Vagina (tissue), 2 donors: ENCODE data around the gene PRKRIP1.
"Not testable (repeated sequence)": the region's sequence is repeated elsewhere in the genome, so short reads cannot be mapped to it uniquely, and the experiment has no call there.

Experiments used
- POLR2A ChIP-seq, 2 donors: fragments of 450-650 bp; IDR thresholded peaks; one replicate each; pipeline ENCODE4 v1.6.1; 2017; ENCODE audit warnings: antibody characterized with exemption in 2 of 2, mild to moderate bottlenecking in 2 of 2, moderate library complexity in 2 of 2
- TF ChIP-seq, protein P1 (sequence below), 3 experiments: fragments of 450-650 bp in 2 of 3; fragments of 200-600 bp in 1 of 3; sonication (generic) in 1 of 3; IDR thresholded peaks; one replicate each; pipeline ENCODE4 v1.5.1; 2017 to 2019; ENCODE audit warnings: antibody characterized with exemption in 3 of 3, mild to moderate bottlenecking in 2 of 3, moderate library complexity in 2 of 3

DNA sequence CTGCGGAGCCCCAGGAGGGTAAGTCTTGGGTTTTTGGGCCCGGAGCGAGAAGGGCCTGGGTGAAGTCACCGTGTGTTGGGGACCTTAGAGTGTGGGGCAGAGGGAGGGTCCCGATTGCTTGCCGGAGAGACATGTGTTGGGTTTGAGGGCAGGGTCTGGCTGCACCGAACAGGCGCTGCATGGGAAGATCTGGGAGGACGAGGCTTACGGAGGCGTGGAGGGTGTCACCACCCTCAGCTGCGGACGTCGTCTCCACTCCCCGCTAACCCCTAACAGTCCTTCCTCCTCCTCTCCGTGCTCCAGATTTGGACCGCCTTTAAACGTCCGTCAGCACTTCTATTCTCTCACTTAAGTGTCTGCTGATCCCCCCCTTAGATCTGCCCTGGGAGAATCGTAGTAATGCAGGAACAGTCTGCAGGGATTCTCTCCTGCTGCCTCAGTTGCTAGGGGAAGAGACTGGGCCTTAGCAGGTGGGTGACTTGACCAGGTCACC, 31.7 kb upstream of the PRKRIP1 start:
- TF ChIP-seq, protein P1, sequence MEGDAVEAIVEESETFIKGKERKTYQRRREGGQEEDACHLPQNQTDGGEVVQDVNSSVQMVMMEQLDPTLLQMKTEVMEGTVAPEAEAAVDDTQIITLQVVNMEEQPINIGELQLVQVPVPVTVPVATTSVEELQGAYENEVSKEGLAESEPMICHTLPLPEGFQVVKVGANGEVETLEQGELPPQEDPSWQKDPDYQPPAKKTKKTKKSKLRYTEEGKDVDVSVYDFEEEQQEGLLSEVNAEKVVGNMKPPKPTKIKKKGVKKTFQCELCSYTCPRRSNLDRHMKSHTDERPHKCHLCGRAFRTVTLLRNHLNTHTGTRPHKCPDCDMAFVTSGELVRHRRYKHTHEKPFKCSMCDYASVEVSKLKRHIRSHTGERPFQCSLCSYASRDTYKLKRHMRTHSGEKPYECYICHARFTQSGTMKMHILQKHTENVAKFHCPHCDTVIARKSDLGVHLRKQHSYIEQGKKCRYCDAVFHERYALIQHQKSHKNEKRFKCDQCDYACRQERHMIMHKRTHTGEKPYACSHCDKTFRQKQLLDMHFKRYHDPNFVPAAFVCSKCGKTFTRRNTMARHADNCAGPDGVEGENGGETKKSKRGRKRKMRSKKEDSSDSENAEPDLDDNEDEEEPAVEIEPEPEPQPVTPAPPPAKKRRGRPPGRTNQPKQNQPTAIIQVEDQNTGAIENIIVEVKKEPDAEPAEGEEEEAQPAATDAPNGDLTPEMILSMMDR (IDR thresholded peaks at IDR 0.05) = not testable (repeated sequence)
- not testable (repeated sequence) for TF ChIP-seq POLR2A (IDR thresholded peaks at IDR 0.05)
